Pulmonary artery endothelial cell (primary cell): ENCODE measurements around the gene IFNA7. TPM values are rescaled to one million over a fixed set of nuclear protein-coding genes. Genes with fewer than 3 reads are reported as not detected.
"Not testable (repeated sequence)": the region's sequence is repeated elsewhere in the genome, so short reads cannot be mapped to it uniquely, and the experiment has no call there.

Source experiments
- DNase-seq: peaks from one replicate; pipeline ENCODE4 v3.0.0-alpha.2; 2011; ENCODE audit warnings: low read depth, low spot score
- total RNA-seq: library from RNA; depleted of rRNA; stranded (reverse); fragments of >200 nt; gene quantifications from 2 replicates; pipeline ENCODE4 v1.2.3, GENCODE V29; 2014

Gene IFNA7
- total RNA-seq = not detected in 2 replicates

GRCh38 chr9:21202105-21202504, at the start of gene IFNA7:
IFNA7 (minus strand) TSS chr9:21202205; CDS start chr9:21202165, 40 bp downstream.
- not testable (repeated sequence) for DNase-seq

GRCh38 chr9:21251638-21252037, 49.6 kb upstream of the IFNA7 start:
- no peak for DNase-seq

- DNase-seq = no peak
Measured at GRCh38 chr9:21251190-21251589, 49.2 kb upstream of the IFNA7 start.

GRCh38 chr9:21244836-21245235, 42.8 kb upstream of the IFNA7 start:
- no peak for DNase-seq

GRCh38 chr9:21239911-21240310, 37.9 kb upstream of the IFNA7 start, which contains the start of gene IFNA14:
IFNA14 (minus strand) TSS chr9:21240005; CDS start chr9:21239935, 70 bp downstream.
- DNase-seq = no peak

GRCh38 chr9:21236360-21236714, 34.3 kb upstream of the IFNA7 start:
- not testable (repeated sequence) for DNase-seq

- not testable (repeated sequence) for DNase-seq
Measured at GRCh38 chr9:21235468-21236359, 33.7 kb upstream of the IFNA7 start.

GRCh38 chr9:21234153-21234687, 32.2 kb upstream of the IFNA7 start:
- DNase-seq = no peak

GRCh38 chr9:21233258-21233657, 31.3 kb upstream of the IFNA7 start:
- no peak for DNase-seq

- DNase-seq = no peak
Measured at GRCh38 chr9:21228122-21228521, 26.1 kb upstream of the IFNA7 start, which contains the start of gene IFNA17. IFNA17 (minus strand) TSS chr9:21228222; CDS start chr9:21228173, 49 bp downstream.

- DNase-seq = not testable (repeated sequence)
Measured at GRCh38 chr9:21217211-21217610, 15.2 kb upstream of the IFNA7 start, which contains the start of gene IFNA16. IFNA16 (minus strand) TSS chr9:21217311; CDS start chr9:21217305, 6 bp downstream.

GRCh38 chr9:21213411-21214326, 11.7 kb upstream of the IFNA7 start:
- not testable (repeated sequence) for DNase-seq

GRCh38 chr9:21212160-21212559, 10.2 kb upstream of the IFNA7 start:
- DNase-seq = not testable (repeated sequence)

- not testable (repeated sequence) for DNase-seq
Measured at GRCh38 chr9:21210782-21211181, 8.8 kb upstream of the IFNA7 start.

GRCh38 chr9:21210311-21210710, 8.3 kb upstream of the IFNA7 start:
- no peak for DNase-seq

GRCh38 chr9:21207043-21207442, 5.0 kb upstream of the IFNA7 start, which contains the start of gene IFNA10:
IFNA10 (minus strand) TSS chr9:21207143; CDS start chr9:21207097, 46 bp downstream.
- DNase-seq = not testable (repeated sequence)

GRCh38 chr9:21205204-21205603, 3.2 kb upstream of the IFNA7 start:
- DNase-seq = no peak

- not testable (repeated sequence) for DNase-seq
Measured at GRCh38 chr9:21194867-21195776, 6.9 kb downstream of the IFNA7 start.

GRCh38 chr9:21187487-21187886, 14.5 kb downstream of the IFNA7 start, which contains the start of gene IFNA4:
IFNA4 (minus strand) TSS chr9:21187587; CDS start chr9:21187531, 56 bp downstream.
- DNase-seq = not testable (repeated sequence)
